GM18867 (cell line): ENCODE data around the gene DOCK4.

Source experiments
- ATAC-seq: cut with Tn5 transposase; IDR thresholded peaks from one replicate; pipeline ENCODE4 v1.9.1; 2021; ENCODE audit warnings: mild to moderate bottlenecking, moderate library complexity; ENCODE audit not compliant: unreplicated experiment

The DOCK4 gene

GRCh38 chr7:112113913-112114575 is 92.2 kb downstream of the DOCK4 start:
- no peak for ATAC-seq

DNA sequence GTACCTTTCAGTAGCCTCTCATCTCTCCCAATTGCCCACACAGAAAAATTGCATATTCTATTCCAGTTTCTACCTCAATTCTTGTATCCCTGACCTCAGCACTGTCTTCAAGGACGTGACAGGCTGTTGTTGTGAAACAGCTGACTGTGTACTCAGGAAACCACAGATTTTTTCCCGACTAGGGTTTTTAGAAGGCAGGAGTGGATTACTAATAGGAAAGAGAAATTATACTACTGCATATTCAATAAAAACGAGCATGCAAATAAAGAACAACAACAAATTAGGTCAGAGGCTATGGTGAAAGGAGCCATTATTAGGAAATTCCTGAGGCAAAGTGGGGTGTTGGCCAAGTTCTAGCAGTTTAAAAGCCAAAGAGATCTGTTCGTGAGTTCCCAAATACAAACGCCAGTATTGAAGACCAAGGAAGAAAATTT is 93.4 kb downstream of the DOCK4 start:
- ATAC-seq = no peak

DNA sequence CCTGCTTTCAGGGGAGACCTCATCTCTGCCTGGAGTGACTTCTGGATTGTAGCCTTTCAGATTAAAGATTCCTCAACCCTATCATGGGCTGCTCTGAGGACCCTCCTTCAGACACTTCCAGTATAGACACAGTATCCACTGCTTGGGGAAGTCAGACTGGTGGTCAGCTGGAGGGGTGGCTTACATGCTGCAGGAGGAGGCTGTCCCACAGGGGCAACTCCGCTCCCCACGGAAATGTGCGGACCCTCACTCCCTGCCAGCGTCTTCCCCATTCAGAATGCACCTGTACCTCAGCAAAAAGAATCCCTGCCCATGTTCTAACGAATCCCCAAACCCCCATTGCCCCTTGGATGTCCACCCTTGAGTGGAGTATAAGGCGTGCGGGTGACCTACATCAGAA is 95.5 kb downstream of the DOCK4 start:
- no peak for ATAC-seq

DNA sequence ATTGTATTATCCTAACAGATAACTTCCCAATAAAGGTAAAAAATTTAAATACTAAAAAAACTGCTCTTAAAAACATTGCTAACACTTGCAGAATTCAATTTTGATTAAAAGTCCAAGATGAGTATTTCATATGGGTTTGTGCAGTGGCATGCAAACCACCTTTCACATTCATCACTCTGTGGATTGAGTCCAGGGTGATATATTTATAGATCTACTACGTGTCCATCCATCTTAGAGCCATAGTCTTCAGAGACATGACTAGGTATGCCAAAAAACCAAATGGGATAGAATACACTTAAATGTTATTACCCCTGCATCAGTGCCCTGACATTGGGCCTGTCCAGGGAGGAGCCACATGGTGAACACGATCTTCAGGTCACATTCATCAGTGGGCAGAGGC is 96.0 kb downstream of the DOCK4 start:
- ATAC-seq = no peak

DNA sequence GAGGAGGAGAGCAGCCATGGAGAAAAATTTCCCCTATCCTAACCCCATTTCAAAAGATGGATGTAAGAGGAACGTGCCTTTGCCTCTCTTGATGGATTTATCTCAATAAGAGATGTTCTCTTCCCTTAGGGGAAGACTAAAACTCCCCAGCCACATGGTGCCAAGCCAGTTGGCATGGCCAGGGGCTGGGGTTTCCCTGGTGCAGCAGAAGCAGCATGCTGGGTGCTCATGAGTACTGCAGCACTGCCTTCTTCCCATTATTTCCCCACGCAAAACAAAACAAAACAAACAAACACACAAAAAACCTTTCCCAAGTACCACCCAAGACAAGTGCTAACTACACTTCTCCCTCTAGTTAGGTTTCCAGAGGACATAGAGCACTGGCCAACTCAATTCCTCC is 97.2 kb downstream of the DOCK4 start:
- no peak for ATAC-seq

DNA sequence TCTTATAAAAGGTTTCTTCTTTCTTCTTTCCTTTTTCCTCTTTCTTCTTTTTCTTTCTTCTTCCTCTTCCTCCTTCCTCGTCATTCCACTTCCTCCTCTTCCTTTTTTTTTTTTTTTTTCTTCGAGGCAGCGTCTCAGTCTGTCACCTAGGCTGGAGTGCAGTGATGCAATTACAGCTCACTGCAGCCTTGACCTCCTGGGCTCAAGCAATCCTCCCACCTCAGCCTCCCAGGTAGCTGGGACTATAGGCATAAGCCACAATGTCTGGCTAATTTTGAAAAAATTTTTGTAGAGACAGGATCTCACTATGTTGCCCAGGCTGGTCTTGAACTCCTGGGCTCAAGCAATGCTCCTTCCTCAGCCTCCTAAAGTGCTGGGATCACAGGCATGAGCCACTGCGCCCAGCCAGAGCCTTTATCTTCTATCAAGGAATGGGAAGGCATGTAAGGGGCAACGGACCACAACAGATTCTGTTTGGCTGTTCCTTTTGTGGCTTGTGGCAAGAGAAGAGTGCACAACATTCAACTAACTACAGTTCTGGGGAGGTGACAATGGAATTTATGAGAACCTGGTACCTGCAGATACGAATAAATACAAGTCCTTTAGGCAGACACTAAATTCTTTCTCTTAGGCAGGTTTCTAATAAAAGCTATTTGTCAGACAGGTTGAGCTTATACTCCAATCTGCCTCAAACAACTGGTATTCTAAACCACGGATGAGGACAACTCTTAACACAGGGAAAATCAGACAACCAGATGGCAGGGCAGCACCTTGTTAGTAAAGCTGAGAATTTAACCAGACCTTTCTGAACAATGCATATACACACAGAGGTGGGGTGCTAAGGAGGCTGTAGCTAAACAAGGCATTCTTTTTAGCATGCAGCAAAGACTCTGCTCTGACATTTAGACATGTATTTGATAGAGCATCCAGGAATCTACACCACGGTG is 100.3 kb downstream of the DOCK4 start:
- no peak for ATAC-seq

- ATAC-seq = no peak
Measured at GRCh38 chr7:112104120-112104519, 102.1 kb downstream of the DOCK4 start.

- ATAC-seq = no peak
Measured at GRCh38 chr7:112103246-112103645, 103.0 kb downstream of the DOCK4 start.

GRCh38 chr7:112101201-112101846 is 104.9 kb downstream of the DOCK4 start:
- no peak for ATAC-seq

DNA sequence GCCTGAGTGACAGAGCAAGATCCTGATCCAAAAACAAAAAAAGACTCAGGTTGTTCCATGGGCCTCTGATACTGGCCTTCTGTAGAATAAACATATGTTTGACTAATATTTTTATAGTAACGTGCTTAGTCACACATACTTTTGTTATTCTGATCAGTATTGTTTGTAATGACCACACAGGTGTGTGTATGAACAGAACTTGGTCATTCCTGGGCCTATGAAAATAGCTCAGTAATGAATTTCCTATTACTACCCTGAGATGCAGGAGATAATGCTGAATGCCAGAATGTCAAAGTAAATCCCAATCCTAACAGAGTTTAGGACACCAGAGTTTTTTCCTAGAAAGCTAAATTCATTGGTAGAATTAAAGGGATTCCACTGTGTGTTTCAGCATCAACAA is 108.7 kb downstream of the DOCK4 start:
- ATAC-seq = no peak

- no peak for ATAC-seq
Measured at GRCh38 chr7:112093409-112093808, 112.8 kb downstream of the DOCK4 start.

DNA sequence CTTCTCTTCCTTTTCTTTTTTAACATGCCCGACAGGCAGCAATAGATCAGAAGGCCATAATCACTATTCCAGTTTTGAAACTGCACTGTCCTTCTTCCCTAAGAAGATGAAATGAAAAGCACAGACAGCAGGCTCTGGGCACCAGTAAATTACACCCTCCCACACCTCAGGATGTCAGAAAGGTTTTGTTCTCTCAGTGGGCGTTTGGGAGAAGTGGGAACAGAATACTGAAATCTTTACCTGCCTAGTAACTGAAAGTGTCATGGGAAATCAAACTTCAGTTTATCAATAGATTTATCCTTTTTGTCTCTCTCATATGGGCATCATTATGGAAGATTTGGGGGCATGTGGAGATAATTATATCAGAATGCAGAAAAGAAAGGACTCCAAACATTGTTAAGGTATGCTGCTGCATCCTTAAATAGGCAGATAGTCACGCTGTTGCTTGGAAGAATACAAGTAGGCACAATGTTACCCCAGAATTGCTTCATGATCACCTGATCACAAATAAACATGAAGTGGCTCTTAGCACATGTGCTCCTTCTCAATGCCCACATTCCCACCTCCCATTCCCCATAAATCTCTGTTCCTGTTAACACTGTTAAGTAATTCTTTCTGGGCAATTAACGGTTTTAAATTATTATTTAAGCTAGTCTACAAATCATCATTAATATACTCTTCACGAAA is 113.3 kb downstream of the DOCK4 start:
- ATAC-seq = no peak

DNA sequence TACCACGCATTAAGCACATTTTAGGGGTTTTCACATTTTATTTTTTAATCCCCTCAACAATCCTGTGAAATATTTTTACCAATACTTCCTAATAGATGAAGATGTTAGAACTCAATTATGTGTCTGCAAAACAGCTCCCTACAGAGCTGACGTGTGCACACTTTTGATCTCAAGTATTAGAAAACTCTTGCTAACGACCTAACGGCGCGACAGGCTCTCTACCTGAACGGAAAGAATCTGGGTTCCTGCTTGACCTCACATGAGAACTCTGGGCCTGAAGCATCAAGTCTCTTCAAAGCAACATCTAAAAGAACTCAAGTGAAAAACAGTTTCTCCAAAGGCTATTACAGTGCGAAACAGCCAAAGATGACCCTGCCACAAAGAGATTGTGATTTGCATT is 113.9 kb downstream of the DOCK4 start:
- ATAC-seq = no peak

DNA sequence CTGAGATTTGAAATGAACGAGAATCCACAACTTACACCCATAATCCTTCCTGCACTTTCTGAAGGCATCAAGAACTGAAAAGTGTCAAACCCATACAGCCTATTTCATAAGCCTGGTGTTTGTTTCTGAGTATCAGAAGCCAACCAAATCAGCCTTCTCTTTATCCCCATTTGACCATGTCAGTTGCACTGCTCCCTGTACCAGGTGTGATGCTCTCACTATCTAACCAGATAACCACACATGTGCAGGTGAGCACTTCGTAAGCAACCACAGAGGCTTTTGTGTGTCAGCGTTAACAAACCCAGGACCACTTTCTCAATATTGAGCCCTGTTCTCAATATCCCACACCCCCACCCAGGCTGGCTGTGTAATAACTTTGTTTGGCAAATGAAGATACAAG is 114.4 kb downstream of the DOCK4 start:
- no peak for ATAC-seq

GRCh38 chr7:112089551-112089950 is 116.6 kb downstream of the DOCK4 start:
- no peak for ATAC-seq

- no peak for ATAC-seq
Measured at GRCh38 chr7:112088484-112089016, 117.6 kb downstream of the DOCK4 start.

- no peak for ATAC-seq
Measured at GRCh38 chr7:112086496-112087254, 119.5 kb downstream of the DOCK4 start.

- ATAC-seq = peak; percentile 52
Measured at GRCh38 chr7:112084520-112084971, 121.7 kb downstream of the DOCK4 start.

DNA sequence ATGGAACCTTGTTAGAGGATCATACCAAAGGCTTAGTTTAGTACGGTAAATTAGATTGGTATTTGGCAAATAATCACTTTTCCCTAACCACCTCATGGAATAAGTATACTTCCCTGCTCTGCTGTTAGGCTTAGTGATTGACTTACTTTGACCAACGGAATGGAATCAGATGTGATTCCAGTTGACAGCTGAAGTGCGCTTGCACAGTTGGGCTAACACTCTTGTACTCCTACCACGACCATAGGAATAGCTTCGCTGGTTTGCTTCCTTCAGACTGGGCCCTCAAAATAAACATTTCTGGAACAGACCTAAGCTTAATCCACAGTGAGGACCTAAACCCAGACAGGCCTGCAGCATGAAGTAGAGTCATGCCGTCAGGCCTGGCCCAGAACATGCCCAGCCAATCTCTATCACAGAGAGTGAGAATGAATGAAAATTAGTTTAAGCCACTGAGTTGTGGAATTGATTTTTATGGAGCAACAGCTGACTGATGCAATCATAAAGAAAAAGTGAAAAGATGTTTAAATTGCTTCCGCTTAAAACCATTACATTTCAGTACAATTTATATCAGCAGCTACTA is 122.3 kb downstream of the DOCK4 start:
- no peak for ATAC-seq

GRCh38 chr7:112082306-112082705 is 123.9 kb downstream of the DOCK4 start:
- ATAC-seq = no peak
